HUDEP-2 (cell line): ENCODE measurements around the gene CCDC33.
A peak's percentile ranks its signal among the peaks of the same experiment; 100 is the strongest.

ENCODE experiments used
- DNase-seq, 76 experiments: peaks; one replicate each; lab custom pipeline; 2025; ENCODE audit not compliant: unreplicated experiment in 76 of 76; lab: John Stamatoyannopoulos, UW

The CCDC33 gene

DNA sequence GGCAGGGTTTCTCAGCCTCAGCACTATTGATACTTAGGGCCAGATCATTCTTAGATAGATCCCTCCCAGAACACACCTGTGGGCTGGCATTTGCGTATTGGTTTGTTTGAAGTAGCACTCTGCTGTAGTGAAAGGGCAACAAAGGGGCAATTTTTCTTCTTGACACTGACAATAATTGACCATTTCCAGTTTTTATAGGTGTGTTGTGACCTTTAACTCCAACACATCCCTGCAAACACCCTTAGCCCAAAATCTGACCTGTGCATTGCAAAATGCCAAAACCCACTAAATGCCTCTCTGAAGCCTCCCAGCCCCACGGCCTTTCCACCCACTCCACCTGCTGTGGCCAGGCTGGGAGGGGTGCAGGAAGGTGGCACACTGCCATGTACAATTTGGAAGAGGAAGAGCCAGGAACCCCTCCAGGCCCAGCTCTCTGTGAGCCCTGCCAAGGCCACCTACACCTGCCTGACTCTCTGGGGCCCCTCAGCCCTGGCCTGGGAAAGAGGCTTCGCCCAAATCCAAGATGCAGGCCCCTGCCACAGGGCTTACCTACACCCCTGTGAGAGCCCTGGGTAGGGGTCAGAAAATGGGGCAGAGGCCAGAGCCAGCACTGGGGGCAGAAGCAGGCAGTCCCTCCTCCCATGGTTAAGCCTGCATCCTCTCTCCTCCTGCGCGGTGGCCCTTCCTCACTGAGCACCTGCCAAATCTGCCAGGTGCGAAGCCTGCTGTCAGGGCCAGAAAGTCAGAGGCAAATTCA, 140.9 kb downstream of the CCDC33 start:
- no peak for DNase-seq

DNA sequence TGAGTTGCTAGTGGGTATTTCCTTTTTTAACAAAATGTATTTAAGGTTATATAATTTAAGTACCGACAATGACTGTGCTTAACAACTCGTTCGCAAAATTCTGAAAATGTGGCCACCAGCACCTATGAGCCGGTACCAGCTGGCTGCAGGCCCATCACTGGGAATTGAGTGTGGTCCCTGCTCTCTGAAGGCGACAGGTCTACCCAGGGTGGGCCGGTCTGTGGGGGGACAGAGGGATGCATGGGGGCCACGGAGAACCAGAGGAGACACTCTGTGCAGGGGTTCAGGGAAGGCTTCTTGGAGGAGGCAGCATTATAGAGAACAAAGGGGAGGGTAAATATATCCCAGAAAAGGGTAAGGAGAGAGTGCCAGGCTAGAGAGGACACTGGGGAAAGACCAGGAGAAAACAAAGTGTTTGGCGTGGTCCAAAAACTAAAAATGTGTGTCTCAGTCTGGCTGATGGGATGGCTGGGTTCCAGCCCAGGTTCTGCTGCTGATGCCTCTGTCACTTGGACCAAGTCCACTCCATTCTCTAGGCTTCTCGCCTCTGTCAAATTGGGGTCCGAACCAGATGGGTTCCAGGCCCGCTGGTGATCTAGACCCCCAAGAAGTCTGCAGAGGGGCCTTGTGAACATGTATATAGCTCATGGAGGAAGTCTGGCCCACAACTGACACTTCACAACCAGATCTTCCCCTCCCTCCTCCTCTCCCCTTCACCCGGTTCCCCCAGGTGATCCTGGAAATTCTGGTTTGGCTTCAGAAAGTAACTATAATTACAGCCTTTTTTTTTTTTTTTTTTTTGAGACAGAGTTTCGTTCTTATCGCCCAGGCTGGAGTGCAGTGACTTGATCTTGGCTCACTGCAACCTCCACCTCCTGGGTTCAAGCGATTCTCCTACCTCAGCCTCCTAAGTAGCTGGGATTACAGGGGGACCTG, 142.0 kb downstream of the CCDC33 start:
- DNase-seq, result no peak

DNA sequence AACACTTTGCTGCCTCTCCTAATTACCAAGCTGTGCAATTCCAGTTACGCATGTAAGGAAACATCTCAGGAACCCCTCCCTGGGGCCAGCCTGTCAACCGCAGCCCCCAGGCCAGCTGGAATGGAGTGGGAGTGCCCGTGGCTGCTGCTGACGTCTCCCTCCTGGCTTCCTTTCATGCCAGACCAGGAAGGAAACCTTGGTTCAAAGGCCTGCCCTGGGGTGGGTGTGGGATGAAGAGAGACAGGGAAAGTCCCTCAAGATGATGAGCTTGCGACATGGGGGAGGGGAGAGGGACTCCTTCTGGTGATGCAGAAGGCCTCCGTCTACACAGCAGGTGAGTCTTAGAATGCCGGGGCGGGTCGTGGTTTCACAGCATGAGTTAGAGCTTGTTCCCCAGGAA, 142.7 kb downstream of the CCDC33 start:
- DNase-seq, result peak in 1 of 76 experiments; percentile 6

DNA sequence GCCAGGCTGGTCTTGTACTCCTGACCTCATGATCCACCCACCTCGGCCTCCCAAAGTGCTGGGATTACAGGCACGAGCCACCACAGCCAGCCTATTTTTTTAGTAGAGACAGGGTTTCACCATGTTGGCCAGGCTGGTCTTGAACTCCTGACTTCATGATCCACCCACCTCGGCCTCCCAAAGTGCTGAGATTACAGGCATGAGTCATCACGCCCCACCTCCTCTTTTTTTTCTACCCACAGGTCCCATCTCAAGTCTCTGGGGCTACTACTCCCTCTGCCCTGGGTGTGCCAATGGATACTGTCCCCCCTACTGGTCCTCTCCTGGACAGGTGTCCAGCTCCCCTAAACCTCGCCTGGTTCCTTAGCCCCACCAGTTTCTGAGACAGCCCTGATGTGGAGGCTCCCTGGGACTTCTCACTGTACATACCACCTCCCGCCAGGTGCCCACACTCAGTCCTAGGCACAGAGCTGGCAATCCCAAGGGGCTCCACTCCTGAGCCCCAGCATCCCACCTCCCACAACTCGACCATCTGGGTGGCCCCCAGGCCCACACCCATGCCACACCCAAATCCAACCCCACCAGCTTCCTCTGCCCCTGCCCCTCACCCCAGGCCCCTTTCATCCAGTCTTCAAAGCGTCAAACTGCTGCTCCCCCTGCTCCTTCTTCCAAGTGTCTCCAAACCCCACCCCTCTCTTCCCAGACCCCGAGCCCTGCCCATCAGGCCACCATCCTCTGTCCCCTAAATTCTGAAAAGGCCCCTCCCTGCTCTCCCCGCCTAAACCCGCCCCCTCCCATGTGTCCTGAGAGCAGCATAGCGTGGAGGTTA, 144.4 kb downstream of the CCDC33 start:
- DNase-seq, result peak in 1 of 76 experiments; percentile 16

DNA sequence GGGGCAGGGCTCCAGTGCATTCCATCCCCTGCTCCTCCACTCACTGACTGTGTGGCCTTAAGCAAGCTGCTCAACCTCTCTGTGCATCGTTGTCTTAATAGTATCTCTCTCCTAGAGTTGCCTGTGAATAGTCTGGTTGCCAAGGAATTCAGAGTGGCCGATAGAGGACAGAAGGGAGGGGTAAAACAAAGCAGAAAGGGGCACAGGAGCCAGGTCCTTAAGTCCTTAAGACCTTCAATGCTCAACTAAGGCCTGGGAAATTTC, 145.0 kb downstream of the CCDC33 start:
- no peak for DNase-seq

DNA sequence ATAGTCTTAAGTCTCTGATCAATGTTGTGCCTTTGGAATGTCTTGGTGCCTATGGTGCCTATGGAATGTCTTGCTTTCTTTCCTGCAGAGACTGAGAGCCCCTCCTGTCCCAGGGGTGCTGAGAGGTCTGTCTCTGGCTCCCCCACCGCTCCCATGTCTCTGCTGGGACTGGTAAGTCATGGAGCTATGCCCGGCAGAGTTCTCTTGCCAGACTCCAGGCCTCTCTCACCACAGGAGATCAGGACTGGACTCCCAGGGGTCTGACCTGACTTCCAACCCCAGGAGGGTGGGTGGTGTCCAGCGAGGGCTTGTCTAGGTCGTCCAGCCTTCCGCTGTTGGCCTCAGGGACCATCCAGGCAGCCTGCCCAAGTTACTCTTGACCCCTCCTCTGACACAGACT, 145.4 kb downstream of the CCDC33 start:
- no peak for DNase-seq

DNA sequence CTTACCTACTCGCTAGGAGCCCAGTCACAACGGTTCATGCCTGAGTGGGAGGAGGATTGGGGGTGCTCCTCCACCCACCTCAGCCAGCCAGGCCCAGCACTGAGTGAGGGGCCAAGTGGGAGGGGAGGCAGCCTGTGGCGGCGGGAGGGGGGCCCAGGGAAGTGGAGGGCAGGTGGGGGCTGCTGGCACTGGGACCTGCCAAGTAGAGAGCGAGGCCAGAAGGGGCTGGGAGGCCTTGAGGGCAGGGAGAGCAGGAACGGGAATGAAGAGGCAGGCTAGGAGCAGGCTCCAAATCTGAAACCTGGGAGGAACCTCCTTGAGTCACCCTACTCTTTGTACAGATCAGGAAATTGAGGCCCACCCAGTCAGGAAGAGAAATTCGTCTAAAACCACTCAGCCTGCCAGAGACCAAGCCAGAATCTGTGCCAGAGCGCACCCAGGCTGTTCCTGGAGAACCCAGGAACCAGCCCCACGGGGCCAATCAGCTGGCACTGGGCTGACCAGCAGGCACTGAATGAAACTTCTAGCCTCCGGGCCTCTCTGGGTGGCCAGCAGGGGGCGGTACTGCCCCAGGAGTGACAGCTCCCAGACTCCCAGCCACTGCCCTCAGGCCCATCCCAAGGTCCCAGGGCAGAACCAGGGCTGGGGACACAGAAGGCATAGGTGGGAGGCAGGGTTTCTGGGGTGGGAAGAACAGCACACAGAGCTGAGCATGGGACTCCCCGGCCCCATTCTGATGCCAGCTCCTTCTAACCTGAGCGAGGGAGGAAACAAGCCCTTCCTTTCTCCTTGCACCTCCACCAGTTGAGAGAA, 146.1 kb downstream of the CCDC33 start:
- peak in 72 of 76 experiments; percentile 14 to 88 (median 75) for DNase-seq

DNA sequence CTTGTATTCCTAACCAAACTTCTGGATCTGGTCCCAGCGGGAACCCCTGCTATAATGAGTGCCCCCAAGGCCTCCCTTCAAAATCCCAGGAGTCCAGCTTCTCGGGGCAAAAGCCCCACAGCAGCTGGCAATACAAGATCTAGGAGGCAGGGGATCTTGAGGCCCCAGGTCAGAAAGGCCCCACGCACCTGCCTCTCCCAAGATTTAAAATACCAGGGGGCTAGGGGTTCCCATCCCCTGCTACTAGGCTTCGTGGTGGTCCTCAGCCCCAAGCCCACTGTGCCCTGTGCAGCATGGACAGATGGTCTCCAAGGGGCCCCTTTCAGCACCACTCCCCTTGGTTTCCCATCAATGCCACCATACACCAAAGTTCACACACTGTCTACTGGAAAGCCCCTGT, 147.2 kb downstream of the CCDC33 start:
- no peak for DNase-seq

DNA sequence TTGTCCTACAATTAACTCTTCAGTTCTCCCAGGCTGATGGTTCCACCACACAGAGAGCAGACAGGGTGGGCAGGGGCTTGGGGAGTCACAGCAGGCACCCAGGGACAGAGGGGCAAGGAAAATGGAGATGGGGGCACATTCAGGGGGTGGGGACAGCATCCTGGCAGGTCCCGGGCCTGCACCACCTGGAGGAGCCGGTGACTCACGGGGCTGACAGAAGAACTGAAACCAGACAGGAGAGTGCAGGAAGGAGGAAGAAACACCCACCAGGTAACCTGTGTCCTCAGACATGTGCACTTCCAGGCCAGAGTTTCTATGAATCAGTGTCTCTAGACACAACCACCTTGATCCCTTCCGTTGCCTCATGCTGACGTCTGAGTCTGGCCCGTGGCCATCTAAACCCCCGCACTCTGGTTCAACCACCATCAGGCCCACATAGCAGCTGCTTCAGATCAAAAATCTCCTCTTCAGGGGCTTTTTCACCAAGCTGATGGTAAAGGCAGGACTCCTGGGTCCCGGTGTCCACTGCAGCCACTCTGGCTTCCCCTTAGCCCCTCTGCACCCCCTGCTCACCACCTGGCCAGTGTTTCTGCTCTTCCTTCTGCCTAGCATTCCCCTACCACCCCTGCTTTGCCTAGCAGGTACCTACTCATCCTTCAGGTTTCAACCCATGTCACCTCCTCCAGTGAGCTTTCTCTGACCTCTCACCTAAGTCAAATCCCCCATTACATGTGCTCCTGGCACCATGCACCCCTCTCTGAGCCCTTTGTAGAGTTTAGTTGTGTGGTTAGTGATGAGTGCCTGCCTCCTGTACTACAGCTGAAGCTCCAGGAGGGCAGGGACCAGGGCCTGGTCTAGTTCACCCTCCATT, 147.8 kb downstream of the CCDC33 start:
- DNase-seq, result peak in 4 of 76 experiments; percentile 11 to 25 (median 20)

DNA sequence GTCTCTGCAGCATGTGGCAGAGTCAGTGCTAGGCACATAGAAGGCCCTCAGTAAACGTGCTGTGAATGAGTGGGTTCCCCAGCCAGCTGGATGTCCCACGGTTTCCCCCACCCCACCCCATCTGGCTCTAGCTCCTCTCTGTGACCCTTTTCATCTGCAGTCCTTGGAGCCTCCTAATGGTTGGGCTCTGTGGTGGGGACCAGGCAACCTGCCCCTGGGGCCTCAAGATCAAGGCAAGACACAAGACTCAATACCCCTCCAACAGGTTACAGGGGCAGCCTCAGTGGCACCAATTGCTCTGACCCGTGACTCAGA, 148.4 kb downstream of the CCDC33 start:
- DNase-seq, result no peak

DNA sequence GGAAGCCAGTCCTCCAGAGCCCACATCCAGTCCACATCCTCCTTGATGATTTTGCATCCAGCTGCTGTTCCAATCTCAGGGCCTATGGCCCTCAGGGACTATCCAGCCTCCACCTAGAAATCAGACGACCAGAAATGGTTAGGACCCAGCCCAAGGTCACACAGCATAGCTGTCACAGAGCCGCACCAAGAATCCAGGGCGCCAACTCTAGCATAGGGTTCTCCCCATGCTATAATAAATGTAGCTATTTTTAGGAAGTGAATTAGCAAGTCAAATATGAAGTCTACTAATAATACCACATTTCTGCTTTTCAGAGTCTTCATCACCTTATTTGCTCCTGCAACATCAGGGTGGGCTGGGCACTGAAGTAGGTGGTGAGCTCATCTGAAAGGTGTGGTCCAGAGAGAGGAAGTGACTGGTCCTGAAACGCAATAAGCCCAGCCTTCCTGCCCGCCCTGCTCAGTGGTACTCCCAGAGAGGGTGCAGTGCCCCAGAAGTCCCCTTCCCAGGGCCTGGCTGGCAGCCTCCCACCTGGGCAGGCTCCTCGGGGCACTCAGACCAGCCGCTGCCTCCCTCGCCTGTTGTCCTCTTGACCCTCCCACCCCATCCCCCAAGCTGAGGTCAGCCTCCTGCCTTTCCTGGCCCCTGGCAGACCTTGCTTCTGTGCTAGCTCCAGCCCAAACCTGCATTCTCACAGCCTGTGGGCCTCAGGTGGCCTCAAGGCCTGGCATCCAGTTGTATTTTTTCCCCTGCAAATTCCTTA, 148.9 kb downstream of the CCDC33 start:
- peak in 50 of 76 experiments; percentile 12 to 73 (median 43) for DNase-seq

DNA sequence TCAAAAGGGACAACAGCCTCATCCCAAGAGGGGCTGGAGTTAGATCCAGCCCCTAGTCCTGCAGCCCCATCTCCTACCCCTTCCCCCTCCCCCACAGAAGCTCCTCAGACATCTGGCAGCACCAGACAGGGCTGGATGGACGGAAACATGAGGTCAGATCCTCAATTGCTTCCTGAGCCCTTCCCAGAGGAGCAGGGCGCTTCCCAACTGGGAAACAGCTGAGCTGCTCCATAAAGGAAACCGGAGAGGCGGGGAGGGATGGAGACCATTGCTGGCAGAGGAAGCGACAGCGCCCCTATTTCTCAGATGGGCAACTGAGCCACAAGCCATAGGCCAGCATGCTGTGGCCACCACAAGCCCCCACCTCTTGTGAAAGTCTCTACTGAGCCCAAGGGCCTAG, 149.6 kb downstream of the CCDC33 start:
- DNase-seq, result no peak
